ENCODE measurements around the gene ASB9. TPM values are rescaled to one million over a fixed set of nuclear protein-coding genes. Genes with fewer than 3 reads are reported as not detected.

The ASB9 gene
- total RNA-seq, 1 donor from 2014 or later, result 1.8 TPM

Other genes with a start within 250 kb of the ASB9 start
- gene ASB11, start 45.6 kb upstream of the ASB9 start, total RNA-seq, result not detected
- gene PIGA, start 65.4 kb upstream of the ASB9 start, total RNA-seq, result 17.5 TPM
- gene VEGFD, start 114.3 kb upstream of the ASB9 start, total RNA-seq, result 0.20 TPM
- gene PIR, start 223.2 kb upstream of the ASB9 start, total RNA-seq, result 25.5 TPM
- 1.0 TPM for gene BMX, start 230.7 kb upstream of the ASB9 start, total RNA-seq

All from esophagus mucosa (tissue), 1 donor.